Hypothalamus (tissue), 51 donors: ENCODE results near the gene CBX2.
A peak's percentile ranks its signal among the peaks of the same experiment; 100 is the strongest.

Source experiments
- DNase-seq, 51 donors: peaks; one replicate each; lab custom pipeline; 2025; lab: John Stamatoyannopoulos, UW

The CBX2 gene

DNA sequence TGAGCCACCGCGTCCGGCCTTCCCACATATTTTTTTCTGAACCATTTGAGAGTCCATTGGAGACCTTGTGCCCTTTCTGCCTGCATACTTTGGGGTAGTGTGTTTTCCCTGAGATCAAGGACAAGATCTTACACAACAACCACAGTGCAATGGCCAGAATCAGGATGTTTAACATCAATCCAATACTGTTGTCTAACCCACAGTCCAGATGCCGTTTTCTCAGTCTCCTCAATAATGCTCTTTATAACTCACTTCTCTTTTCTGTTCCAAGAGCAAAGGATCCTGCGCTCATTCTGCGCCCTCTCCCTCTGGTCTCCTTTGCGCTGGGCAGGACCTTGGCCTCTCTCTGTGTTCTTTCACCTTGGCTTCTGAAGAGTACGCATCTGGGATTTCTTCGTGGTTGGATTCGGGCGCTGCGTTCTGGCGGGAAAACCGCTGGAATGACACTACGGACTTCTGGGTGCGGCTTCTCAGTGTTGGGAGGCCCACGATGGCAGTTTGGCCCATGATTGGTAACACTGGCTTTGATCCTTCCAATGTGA lies 44.7 kb downstream of the CBX2 start:
- DNase-seq, result no peak

DNA sequence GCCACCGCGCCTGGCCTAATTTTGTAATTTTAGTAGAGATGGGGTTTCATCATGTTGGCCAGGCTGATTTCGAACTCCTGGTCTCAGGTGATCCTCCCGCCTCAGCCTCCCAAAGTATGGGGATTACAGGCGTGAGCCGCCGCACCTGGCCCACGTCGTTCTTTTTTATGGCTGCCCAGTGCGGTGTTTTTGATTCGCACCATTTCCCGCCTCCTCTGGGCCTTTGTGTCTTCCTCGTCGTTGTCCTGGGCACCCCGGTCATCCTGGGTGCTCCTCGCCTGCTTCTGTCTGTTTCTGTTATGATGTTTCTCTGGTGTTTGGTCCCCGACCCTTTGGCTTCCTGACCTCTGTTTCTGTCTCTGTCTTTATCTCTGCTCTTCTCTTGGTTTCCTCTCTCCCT lies 46.3 kb downstream of the CBX2 start:
- DNase-seq, result no peak

DNA sequence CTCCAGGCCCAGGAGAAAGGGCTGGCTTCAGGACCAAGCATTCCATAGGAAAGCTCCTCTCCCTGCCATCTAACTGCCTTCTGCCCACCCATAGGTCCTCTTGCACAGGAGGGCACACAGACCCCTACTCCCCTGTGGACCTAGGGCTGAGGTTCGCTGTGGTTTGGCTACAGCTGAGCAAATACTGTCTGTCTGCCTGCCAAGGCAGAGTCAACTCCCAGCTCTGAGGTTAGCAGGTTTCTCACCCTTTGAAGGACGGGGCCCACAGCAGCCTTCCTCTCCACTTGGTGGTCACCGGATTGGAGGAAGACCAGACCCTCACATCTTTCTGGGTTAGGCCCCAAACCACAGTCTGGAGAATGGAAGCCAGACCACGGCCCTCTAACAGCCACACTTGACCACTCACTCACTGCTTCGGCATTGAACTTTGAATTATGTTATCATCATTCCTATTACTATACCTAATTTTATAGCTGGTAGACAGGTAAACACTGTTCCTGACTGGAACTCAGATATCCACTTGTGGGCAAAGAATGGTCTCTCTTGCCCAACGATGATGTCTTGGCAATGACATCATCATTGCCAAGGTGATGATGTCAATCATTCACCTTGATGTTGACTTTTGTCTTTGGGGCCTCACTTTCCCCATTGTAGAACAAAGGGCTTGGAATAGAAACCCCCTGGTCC lies 47.1 kb downstream of the CBX2 start:
- DNase-seq, result no peak

GRCh38 chr17:79825580-79825921 lies 47.6 kb downstream of the CBX2 start:
- DNase-seq, result no peak

DNA sequence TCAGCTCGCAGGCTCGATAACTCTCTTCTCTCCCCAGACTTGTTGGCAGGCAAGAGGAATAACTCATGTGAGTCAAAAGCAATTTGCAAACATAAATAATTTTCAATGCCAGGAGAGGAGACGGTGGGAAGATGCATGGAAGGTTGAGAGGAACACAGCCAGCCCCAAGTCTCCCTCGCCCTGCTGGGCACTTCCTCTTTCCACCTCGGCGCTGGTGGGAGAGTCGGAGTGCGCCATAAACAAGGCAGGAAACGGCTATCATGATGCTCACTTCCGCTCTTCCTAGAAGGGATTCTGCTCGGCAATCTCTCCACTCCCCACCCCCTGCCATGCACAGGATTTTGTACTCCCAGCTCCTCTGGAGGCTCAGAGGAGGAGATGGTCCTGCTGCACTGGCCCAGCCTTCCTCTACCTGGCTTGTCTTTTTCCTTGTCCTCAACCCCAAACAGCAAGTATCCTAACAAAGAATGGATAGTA lies 48.3 kb downstream of the CBX2 start:
- no peak for DNase-seq

DNA sequence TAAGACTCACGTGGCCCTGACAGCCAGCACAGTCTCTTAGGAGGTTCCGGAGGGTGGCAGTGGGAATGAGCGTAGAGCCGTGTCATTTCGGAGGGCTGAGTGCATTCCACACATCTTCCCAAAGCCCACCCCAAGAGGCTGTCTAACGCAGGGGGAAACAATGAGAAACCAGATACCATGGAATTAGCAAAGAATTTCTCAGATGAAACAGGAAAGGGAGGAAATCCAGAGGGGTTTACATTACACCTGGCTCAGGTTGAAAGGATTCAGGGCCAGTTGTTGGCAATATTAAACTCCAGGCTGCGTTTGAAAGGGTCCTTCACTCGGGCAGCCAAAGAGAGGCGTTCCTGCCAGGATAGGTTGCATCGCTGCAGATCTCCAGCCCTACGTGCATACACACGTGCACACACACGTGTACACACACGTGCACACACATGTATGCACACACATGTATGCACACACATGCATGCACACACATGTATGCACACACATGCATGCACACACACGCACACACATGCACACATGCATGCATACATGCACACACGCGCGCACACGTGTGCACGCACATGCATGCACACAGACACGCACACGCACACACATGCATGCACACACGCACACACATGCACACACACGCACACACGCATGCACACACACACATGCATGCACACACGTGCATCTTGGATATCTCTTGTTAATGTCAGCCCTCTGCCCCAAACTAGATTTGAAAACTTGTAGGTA lies 49.1 kb downstream of the CBX2 start:
- DNase-seq, result no peak

GRCh38 chr17:79829004-79829403 lies 51.1 kb downstream of the CBX2 start:
- no peak for DNase-seq

- no peak for DNase-seq
Measured at GRCh38 chr17:79829457-79829856, 51.5 kb downstream of the CBX2 start.

DNA sequence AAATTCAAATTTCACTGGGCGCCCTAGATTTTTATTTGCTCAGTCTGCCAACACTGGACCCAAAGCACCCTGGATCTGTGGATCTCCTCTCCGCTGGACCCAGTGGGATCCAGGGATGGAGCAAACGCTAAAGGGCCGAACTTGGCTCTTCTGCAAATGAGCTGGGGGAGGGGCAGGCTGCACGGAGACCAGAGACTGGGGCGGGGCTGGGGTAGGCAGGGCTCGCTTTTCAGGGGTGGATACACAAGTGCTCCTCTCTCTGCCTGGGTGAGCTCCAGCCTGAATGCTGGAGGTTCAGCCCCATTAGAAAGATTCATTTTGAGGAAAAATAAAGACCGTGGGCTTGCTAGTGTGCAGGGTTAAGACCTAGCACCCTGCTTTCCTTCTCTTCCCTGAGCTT lies 52.4 kb downstream of the CBX2 start:
- DNase-seq, result no peak

GRCh38 chr17:79830763-79831264 lies 52.9 kb downstream of the CBX2 start:
- DNase-seq, result no peak

DNA sequence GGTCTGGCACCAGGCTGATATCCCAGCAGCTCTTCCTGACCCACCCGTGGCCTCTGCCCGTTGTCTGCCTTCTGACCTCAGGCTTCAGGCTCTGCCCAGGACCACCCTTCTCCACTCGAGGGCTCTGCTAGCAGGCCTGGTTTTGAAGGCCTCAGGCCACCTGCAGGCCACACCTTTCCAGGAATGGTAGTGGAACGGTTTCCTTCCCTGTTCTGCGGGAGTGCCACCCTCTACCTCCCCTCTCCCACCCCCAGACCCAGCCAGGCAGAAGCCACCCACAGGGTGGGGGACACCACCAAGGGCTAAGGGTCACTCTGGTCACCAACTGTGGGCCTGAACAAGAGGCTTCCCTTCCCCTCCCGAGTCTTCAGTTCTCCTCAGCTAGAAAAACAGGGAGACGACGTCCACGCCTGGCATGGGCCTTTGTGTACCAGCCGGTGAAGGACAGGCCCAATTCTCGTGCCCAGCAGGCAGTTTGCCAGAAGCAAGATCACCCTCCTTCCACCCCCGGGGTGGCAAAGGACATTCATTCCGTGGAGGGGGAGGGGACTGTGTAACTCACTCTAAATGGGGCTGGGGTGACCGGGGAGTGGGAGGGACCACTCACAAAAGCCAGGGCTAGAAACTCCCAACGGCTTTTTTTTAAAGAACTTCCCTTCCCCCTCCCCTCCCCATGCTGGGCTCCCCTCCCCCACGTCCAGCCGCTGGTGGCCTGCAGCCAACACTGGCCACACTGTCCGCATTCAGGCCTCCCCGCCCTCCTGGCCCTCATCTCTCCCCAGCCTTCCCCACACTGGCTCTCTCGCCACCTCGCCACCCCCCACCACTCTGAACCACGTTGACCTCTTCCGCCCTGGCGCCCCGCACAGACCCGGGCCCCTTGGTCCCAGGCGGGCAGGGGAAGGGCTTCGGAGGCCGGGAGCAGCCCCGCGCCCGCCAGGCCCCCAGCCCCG lies 53.6 kb downstream of the CBX2 start:
- DNase-seq, result peak in 50 of 51 donors; percentile 21 to 90 (median 71)

- no peak for DNase-seq
Measured at GRCh38 chr17:79832218-79833109, 54.5 kb downstream of the CBX2 start.

DNA sequence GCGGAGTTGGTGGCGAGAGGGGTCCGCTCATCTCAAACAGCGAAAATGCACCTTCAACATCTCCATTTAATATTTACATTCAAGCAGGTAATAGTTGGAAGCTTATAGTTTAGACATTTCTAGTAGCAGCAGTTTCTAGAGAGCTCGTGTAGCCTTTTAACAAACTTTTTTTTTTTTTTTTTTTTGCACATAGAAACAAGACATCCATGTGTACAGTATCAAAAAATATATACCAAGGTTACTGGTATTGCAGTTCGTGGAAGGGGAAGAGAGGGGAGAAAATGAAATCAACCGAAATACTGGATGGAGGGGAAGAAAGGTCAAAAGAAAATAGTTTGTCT lies 55.1 kb downstream of the CBX2 start:
- no peak for DNase-seq

GRCh38 chr17:79833744-79834564 lies 56.0 kb downstream of the CBX2 start:
- DNase-seq, result no peak

GRCh38 chr17:79834565-79835469 lies 56.9 kb downstream of the CBX2 start:
- DNase-seq, result peak in 1 of 51 donors; percentile 18

- no peak for DNase-seq
Measured at GRCh38 chr17:79835470-79835899, 57.5 kb downstream of the CBX2 start.

GRCh38 chr17:79835953-79836509 lies 58.1 kb downstream of the CBX2 start:
- no peak for DNase-seq
